IMR-90 (cell line): ENCODE results near the gene ST8SIA2.

Experiments
- BHLHE40 ChIP-seq: fragments of 150-350 bp; IDR thresholded peaks from 2 replicates; pipeline ENCODE4 v1.6.1; 2016; ENCODE audit warnings: mild to moderate bottlenecking, low read depth, low read length
- MAFK ChIP-seq: IDR thresholded peaks from 2 replicates; pipeline ENCODE4 v1.6.1; 2012; ENCODE audit warnings: low read depth, low read length, improper control_type of control experiment
- MAZ ChIP-seq: IDR thresholded peaks from 2 replicates; pipeline ENCODE4 v1.6.1; 2012; ENCODE audit warnings: low read depth, mild to moderate bottlenecking, low read length, improper control_type of control experiment, moderate library complexity, borderline replicate concordance
- MXI1 ChIP-seq: IDR thresholded peaks from 2 replicates; pipeline ENCODE4 v1.6.1; 2012; ENCODE audit warnings: low read depth, mild to moderate bottlenecking, low read length, moderate library complexity, borderline replicate concordance
- POLR2A ChIP-seq: IDR thresholded peaks from 2 replicates; pipeline ENCODE4 v1.6.1; 2012; ENCODE audit warnings: mild to moderate bottlenecking, low read depth, low read length
- RAD21 ChIP-seq: IDR thresholded peaks from 2 replicates; pipeline ENCODE4 v1.6.1; 2012; ENCODE audit warnings: low read length, improper control_type of control experiment
- RFX5 ChIP-seq: IDR thresholded peaks from 2 replicates; pipeline ENCODE4 v1.8.0; 2012; ENCODE audit warnings: low read depth, mild to moderate bottlenecking, low read length, moderate library complexity
- SMC3 ChIP-seq: fragments of 150-350 bp; IDR thresholded peaks from 2 replicates; pipeline ENCODE4 v1.6.1; 2016; ENCODE audit warnings: low read depth, mild to moderate bottlenecking, antibody characterized with exemption, low read length, moderate library complexity
- USF2 ChIP-seq: fragments of 150-350 bp; IDR thresholded peaks from 2 replicates; pipeline ENCODE4 v1.6.1; 2017; ENCODE audit warnings: mild to moderate bottlenecking, antibody characterized with exemption, low read length, low read depth
- TF ChIP-seq, protein P1 (sequence below): conservative IDR thresholded peaks from 2 replicates; pipeline ENCODE4 v1.5.1; 2012; ENCODE audit warnings: mild to moderate bottlenecking, low read depth, low read length, improper control_type of control experiment
- TF ChIP-seq, protein P2 (sequence below): fragments of 150-350 bp; IDR thresholded peaks from 2 replicates; pipeline ENCODE4 v1.6.1; 2016; ENCODE audit warnings: low read depth, mild to moderate bottlenecking, low read length, moderate library complexity, borderline replicate concordance

DNA sequence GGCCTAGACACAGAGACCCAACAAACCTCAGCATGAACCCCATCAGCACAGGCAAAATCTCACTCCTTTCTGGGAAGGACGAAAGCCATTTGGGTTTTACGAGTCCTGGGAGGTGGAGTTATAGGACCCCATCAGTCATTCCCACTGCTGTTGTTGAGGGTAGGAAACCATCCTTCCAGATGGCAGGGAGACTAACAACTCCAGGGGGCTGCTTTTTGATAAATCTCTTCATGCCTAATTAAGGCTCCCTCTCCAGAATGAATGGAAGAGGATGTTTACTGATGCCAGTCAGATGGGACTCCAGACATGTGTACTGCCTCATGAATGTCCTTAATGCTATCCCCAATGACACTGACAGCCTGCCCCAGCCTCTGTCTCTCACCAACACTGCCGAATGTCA, 75.3 kb downstream of the ST8SIA2 start:
- TF ChIP-seq BHLHE40 (no peak), MAFK (no peak), RAD21 (no peak), RFX5 (no peak), USF2 (no peak), MAZ (no peak), SMC3 (no peak), POLR2A (no peak), MXI1 (no peak)
- TF ChIP-seq, protein P1, sequence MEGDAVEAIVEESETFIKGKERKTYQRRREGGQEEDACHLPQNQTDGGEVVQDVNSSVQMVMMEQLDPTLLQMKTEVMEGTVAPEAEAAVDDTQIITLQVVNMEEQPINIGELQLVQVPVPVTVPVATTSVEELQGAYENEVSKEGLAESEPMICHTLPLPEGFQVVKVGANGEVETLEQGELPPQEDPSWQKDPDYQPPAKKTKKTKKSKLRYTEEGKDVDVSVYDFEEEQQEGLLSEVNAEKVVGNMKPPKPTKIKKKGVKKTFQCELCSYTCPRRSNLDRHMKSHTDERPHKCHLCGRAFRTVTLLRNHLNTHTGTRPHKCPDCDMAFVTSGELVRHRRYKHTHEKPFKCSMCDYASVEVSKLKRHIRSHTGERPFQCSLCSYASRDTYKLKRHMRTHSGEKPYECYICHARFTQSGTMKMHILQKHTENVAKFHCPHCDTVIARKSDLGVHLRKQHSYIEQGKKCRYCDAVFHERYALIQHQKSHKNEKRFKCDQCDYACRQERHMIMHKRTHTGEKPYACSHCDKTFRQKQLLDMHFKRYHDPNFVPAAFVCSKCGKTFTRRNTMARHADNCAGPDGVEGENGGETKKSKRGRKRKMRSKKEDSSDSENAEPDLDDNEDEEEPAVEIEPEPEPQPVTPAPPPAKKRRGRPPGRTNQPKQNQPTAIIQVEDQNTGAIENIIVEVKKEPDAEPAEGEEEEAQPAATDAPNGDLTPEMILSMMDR, result no peak
- TF ChIP-seq, protein P2, sequence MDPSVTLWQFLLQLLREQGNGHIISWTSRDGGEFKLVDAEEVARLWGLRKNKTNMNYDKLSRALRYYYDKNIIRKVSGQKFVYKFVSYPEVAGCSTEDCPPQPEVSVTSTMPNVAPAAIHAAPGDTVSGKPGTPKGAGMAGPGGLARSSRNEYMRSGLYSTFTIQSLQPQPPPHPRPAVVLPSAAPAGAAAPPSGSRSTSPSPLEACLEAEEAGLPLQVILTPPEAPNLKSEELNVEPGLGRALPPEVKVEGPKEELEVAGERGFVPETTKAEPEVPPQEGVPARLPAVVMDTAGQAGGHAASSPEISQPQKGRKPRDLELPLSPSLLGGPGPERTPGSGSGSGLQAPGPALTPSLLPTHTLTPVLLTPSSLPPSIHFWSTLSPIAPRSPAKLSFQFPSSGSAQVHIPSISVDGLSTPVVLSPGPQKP, result no peak
